GM18505 (cell line): ENCODE data around the gene EYA3.
A peak's percentile ranks its signal among the peaks of the same experiment; 100 is the strongest.

Source experiments
- ATAC-seq: cut with Tn5 transposase; IDR thresholded peaks from one replicate; pipeline ENCODE4 v1.9.1; 2021; ENCODE audit not compliant: unreplicated experiment
- POLR2A ChIP-seq: IDR thresholded peaks from 4 replicates; pipeline ENCODE4 v1.6.1; 2011; ENCODE audit warnings: borderline replicate concordance; ENCODE audit not compliant: insufficient read depth, insufficient read length; ENCODE audit errors: extremely low read depth

EYA3 gene

DNA sequence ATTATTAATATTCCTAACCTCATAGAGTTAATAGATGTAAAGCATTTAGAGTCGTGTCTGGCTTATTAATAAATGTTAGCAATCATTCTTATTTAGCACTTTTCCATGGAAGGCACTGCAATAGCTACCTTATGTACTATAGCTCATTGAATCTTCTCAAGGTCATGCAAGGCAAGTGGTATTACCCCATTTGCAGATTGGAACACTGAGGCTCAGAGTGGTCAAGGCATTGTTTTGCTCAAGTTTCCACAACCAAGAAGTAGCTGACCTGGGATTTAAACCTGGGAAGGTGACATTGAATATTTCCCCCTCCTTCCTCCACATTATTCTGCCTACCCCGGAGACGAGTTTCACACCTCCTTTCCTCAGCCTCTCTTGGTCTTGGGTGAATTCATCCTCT lies 37.8 kb upstream of the EYA3 start:
- TF ChIP-seq POLR2A = no peak
- no peak for ATAC-seq

DNA sequence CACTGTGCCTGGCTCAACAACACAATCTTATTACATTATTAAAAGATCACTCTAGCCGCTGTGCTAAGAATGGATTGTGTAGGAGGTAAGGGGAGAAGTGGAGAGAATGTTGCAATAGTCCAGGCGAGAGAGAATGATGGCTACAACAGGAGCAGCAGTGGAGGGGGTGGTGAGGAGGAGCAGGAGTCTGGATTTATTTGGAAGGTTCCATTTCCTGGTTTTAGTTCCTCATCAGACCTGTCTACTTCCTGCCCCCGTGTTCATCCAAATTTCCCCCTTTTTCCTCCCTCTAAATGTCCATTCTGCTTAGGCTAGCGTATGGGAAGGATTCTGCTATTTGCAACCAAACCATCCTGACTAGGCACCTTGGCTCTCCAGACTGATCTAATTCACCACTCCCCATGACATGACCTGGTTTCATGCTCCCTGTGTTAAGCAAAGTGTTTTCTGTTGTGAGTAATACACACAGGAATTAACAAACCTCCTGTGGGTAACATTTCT lies 35.1 kb upstream of the EYA3 start:
- no peak for TF ChIP-seq POLR2A
- no peak for ATAC-seq

GRCh38 chr1:28122183-28122582 lies 33.8 kb upstream of the EYA3 start:
- TF ChIP-seq POLR2A = no peak
- ATAC-seq = no peak

DNA sequence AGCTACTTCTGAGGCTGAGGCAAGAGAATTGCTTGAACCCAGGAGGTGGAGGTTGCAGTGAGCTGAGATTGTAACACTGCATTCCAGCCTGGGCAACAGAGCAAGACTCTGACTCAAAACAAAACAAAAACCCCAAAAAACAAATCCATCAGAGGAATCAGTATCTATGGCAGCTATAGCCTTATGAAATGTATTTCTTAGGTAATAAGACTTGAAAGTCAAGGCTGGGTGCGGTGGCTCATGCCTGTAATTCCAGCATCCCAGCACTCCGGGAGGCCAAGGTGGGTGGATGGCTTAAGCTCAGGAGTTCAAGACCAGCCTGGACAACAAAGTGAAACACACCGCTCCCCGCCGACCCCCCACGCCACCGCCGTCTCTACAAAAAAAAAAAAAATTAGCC lies 31.1 kb upstream of the EYA3 start:
- no peak for TF ChIP-seq POLR2A
- ATAC-seq = no peak

DNA sequence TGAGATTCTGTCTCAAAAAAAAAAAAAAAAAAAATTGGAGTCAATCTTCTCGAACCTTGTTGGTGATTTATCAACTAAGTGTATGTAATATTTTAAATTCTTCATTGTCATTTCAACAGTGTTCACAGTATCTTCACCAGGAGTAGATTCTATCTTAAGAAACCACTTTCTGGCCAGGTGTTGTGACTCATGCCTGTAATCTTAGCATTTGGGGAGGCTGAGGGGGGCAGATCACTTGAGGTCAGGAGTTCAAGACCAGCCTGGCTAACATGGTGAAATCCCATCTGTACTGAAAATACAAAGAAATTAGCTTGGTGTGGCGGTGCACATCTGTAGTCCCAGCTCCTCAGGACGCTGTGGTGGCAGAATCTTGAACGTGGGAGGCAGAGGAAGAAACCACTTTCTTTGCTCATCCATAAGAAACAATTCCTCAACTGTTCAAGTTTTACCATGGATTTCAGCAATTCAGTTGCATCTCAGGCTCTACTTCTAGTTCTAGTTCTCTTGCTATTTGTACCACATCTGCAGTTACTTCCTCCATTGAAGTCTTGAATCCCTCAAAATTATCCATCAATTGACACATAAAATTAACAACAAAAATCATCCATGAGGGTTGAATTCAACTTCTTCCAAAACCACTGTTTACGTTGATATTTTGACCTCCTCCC lies 30.4 kb upstream of the EYA3 start:
- no peak for ATAC-seq
- TF ChIP-seq POLR2A = no peak

GRCh38 chr1:28115267-28115666 lies 26.9 kb upstream of the EYA3 start:
- no peak for ATAC-seq

DNA sequence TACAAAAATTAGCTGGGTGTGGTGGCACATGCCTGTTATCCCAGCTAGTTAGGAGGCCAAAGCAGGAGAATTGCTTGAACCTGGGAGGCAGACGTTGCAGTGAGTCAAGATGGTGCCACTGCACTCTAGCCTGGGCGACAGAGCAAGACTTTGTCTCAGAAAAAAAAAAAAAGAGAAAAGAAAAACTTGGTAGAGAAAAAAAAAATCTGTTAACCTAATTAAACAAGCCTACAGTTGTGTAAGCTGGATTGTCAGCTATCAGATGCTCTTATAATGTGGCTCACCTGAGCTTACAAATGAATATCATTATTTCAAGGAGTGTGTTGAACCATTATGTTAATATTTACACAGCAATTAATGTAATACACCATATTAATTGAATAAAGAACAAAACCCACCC lies 26.4 kb upstream of the EYA3 start:
- TF ChIP-seq POLR2A = no peak
- no peak for ATAC-seq

More at GRCh38 chr1:28115267-28115666, 26.9 kb upstream of the EYA3 start:
- TF ChIP-seq POLR2A = no peak

DNA sequence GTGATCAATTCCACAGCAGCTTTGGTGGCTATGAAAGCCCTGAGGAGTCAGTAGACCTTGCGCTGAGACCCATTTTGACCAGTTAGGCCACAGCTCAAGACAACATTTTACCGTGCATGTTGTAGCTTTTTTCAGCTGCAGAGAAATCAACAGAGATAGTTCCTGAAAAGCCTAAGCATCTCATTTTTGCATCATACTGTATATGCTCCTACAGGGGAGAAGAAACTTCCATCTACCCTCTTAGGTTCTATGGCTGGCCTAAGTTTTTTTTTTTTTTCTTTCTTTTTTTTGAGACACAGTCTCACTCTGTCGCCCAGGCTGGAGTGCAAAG lies 24.8 kb upstream of the EYA3 start:
- ATAC-seq = no peak
- no peak for TF ChIP-seq POLR2A

DNA sequence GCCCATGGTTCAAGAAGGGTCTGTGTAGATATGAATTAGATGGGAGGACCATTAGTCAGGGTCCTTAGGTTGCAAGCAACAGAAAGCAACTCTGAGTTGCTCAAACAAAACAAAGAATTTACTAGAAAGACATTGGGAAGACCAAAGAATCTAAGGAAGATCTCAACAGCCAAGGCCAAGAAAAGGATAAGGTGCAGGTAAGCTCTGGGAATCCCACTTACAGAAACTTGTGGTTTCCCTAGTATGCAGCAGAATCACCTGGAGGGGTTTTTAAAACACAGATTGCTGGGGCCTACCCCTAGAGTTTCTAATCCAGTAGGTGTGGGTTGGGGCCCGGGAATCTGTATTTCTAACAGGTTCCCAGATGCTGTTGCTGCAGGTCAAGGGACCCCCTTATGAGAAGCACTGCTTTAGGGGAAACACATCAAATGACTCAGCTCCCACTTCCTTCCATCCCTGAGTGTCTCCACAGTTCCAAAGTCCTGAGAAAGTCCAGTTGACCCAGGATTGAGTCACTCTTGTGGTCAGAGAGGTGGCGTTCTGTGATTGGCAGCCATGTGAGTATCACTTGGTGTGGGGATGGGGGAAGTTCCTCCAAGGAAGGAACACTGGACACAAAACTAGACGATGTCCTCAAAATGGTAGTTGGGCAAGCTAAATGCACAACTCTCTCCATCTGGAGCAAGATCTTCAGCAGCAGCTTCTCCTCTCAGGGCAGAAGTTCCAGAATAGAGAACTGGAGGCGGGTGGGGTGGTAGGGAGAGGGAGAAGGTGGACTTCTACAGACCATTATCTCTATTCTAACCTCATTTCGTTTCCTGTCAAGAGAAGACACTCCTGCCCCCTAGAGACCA lies 24.2 kb upstream of the EYA3 start:
- no peak for TF ChIP-seq POLR2A
- no peak for ATAC-seq

DNA sequence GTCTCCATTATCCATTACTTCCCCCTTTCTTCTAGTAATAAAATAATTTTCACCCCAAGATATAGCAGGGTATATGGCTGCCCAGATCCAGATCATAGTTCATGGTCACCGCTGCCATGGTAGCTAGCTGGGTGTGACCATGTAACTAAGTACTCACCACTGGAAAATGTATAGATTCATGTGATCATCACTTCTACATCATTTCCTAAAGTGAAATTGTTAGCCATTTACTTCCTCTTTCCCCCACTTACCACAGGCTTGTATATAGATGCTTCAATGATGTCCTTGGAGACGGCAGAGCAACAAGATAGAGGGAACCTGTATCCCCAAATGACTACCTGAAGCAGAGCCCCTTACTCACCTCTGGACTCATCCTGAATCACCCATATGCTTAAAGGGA lies 22.7 kb upstream of the EYA3 start:
- peak; percentile 53 for ATAC-seq
- TF ChIP-seq POLR2A = no peak

DNA sequence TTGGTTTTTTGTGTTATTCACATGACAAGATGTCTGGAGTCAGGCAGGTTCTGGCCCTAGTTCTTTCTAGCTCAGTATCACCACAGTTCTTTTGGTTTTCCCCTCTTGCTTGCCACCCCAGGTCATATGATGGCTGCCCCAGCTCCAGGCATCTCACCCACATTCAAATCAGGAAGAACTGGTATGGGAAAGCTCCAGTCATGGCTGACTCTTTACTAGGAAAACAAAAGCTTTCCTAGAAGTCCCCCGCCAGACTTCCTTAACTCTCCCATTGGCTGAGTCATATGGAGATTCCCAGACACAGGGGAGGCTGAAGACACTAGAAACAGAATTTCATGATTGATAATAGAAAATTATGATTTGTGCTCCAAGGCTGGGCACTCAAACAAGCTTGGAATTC lies 22.1 kb upstream of the EYA3 start:
- no peak for TF ChIP-seq POLR2A
- ATAC-seq = no peak

DNA sequence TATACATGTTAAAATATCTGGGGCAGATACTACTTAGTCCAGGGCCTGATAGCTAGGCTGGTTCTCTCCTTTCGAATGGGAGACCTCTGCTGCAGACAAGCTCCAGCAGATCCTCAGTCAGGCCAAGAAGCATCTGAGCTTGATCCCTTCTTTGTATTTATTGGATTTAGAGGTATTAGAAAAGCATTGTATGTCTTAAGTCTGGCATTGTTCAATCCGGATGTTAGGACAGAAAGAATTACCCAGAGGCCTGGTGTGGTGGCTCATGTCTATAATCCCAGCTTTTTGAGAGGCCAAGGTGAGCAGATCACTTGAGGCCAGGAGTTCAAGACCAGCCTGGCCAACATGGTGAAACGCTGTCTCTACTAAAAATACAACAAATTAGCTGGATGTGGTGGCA lies 21.2 kb upstream of the EYA3 start:
- no peak for TF ChIP-seq POLR2A
- no peak for ATAC-seq

GRCh38 chr1:28108001-28108400 lies 19.6 kb upstream of the EYA3 start:
- no peak for ATAC-seq

DNA sequence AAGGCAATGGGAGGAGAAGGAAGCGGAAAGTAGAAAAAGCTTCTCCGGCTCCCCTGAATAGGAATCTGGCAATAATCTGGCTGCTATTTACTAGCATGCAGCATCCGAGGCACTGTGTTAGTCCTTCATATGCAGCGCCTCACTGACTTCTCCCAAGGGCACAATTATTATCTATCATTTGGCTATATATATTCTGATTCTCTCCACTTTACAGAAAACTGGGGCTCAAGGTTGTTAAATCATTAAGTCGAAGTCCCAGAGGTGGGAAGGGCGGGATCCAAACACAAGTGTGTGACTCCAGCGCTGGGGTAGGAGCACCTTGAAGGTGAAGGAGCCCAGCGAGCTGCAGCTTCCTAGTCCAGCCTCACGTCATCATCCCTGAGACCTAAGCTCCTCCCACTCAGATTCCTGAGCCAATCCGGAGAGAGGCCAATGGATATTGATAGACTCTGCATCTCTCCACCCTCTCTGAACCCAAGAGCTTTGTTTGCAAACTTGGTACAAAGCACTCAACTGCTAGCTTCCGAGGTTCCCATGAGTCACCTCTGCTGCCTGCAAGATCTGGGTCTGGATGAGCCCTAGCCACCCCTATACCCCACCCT lies 16.6 kb upstream of the EYA3 start:
- no peak for ATAC-seq
- TF ChIP-seq POLR2A = no peak

More at GRCh38 chr1:28108001-28108400, 19.6 kb upstream of the EYA3 start:
- no peak for TF ChIP-seq POLR2A
